Right lobe of liver (tissue), 6 donors: ENCODE measurements around the gene XRN2. TPM values are rescaled to one million over a fixed set of nuclear protein-coding genes. Genes with fewer than 3 reads are reported as not detected.

ENCODE experiments used
- ATAC-seq, 4 donors: fragments of 200-7000 bp; cut with Tn5 transposase; one replicate each; pipeline ENCODE4 v1.9.1; 2020; ENCODE audit warnings: mild to moderate bottlenecking in 4 of 4, moderate library complexity in 4 of 4
- DNase-seq, 3 donors: peaks; one replicate each; pipeline ENCODE4 v3.0.0-alpha.2; 2020
- H3K27ac ChIP-seq, 3 donors: fragments of 200-600 bp; one replicate each; pipeline ENCODE4 v1.8.0; 2022
- H3K27me3 ChIP-seq, 2 donors: fragments of 200-600 bp; one replicate each; pipeline ENCODE4 v1.8.0; 2022
- H3K36me3 ChIP-seq, 4 donors: fragments of 200-600 bp; sonication (generic) in 1 of 4; one replicate each; pipeline versions ENCODE4 v1.5.1 to v1.8.0; 2017 to 2022; ENCODE audit warnings: control low read depth in 1 of 4
- H3K4me1 ChIP-seq, 4 donors: fragments of 200-600 bp; sonication (generic) in 1 of 4; one replicate each; pipeline versions ENCODE4 v1.5.1 to v1.8.0; 2017 to 2022; ENCODE audit warnings: control low read depth in 1 of 4
- H3K4me3 ChIP-seq, 3 donors: fragments of 200-600 bp; one replicate each; pipeline ENCODE4 v1.8.0; 2022
- H3K9me3 ChIP-seq, 4 donors: fragments of 200-600 bp; sonication (generic) in 1 of 4; one replicate each; pipeline versions ENCODE4 v1.5.1 to v1.8.0; 2017 to 2022; ENCODE audit warnings: control low read depth in 1 of 4
- POLR2A ChIP-seq: fragments of 450-650 bp; IDR thresholded peaks from one replicate; pipeline ENCODE4 v1.6.1; 2017; ENCODE audit warnings: antibody characterized with exemption, mild to moderate bottlenecking
- WGBS: methylation state at CpG from one replicate; pipeline ENCODE4 v1.1.6; 2018; ENCODE audit warnings: low coverage, low lambda C conversion rate; ENCODE audit not compliant: insufficient coverage; ENCODE audit errors: missing lambda C conversion rate; 5-methylcytosine and 5-hydroxymethylcytosine counted together
- intact Hi-C, 2 donors: fragments of 100-400 bp; cut with DNase I; formaldehyde crosslinking; loops; one replicate each; pipeline versions ENCODE4 v1.11.2 to v1.14.1; 2022
- long read RNA-seq: library from polyadenylated mRNA; unstranded; transcript quantifications from one replicate; pipeline ENCODE4 v2.0.0, GENCODE V29; 2019
- total RNA-seq, 6 experiments: library from RNA; depleted of rRNA in 2 of 6; stranded (reverse); fragments of >200 nt in 2 of 6; fragmentation: NEBNext Ultra II Directional in 3 of 6; extraction: Animal tissue kit (Norgen Biotek cat#: 25700) in 3 of 6; gene quantifications; one replicate each; pipeline versions ENCODE4 v1.1.0 to v1.2.4, GENCODE V29; 2016 to 2023
- TF ChIP-seq, protein P1 (sequence below), 4 donors: fragments of 200-600 bp in 3 of 4; fragments of 450-650 bp in 1 of 4; IDR thresholded peaks; one replicate each; pipeline versions ENCODE4 v1.5.1 to v1.8.0; 2016 to 2022; ENCODE audit warnings: antibody characterized with exemption in 4 of 4, mild to moderate bottlenecking in 2 of 4
- donor health status: DM: no; HTN: yes; CAD: no.
- donor health status: DM: no; HTN: no; CAD: no.
- donor health status: DM: no; HTN: no; CAD: no.
- donor health status: DM: no; HTN: yes; CAD: no.
- donor health status: DM: no; HTN: yes; CAD: no.

Gene XRN2, protein sequence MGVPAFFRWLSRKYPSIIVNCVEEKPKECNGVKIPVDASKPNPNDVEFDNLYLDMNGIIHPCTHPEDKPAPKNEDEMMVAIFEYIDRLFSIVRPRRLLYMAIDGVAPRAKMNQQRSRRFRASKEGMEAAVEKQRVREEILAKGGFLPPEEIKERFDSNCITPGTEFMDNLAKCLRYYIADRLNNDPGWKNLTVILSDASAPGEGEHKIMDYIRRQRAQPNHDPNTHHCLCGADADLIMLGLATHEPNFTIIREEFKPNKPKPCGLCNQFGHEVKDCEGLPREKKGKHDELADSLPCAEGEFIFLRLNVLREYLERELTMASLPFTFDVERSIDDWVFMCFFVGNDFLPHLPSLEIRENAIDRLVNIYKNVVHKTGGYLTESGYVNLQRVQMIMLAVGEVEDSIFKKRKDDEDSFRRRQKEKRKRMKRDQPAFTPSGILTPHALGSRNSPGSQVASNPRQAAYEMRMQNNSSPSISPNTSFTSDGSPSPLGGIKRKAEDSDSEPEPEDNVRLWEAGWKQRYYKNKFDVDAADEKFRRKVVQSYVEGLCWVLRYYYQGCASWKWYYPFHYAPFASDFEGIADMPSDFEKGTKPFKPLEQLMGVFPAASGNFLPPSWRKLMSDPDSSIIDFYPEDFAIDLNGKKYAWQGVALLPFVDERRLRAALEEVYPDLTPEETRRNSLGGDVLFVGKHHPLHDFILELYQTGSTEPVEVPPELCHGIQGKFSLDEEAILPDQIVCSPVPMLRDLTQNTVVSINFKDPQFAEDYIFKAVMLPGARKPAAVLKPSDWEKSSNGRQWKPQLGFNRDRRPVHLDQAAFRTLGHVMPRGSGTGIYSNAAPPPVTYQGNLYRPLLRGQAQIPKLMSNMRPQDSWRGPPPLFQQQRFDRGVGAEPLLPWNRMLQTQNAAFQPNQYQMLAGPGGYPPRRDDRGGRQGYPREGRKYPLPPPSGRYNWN
- total RNA-seq, result 10 to 100 TPM; 18.2 to 39.5 (median 26.7) TPM
- long read RNA-seq, partial matches to known transcripts, result 7 of 11 reads
- long read RNA-seq, other reads (novel, unspliced or antisense), result 2 of 11 reads

DNA sequence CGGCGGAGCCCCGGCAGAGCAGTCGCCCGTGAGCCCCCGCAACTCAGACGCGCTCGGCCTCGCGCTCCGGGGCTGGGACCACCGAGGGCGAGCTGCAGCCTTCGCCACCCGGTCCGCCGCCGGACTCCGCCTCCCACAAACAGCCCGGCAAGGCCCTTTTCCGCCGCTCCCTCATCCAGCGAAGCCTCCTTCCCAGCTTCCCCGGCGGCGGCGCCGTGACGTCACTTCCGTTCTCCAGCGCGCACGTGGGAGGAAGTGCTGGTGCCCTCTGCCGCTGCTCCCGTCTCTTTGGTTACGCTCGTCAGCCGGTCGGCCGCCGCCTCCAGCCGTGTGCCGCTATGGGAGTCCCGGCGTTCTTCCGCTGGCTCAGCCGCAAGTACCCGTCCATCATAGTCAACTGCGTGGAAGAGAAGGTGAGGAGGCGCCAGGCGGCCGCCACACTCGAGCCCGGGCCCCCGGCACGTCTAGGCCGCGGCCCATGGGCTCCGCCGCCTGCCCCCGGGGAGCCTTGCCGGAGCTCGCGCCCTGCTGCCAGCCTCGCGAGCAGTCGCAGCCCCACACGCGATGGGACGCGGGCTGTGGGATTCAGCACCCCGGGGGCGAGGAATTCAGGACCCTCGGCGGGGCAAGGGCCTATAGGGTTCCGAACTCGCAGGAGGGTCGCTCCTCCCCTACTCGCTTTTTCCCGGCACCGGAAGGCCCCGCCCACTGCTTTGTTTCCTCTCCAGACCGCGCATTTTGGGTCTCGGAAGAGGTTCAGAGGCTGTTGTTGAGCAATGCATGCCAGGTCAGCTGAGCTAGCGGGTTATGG, at the start of gene XRN2:
Gene XRN2, plus strand, starts transcription at position 271 of the 811 bp plus-strand sequence. Its CDS starts 68 bp downstream, at position 339.
- intact Hi-C loops, result no loop called here
- 0% methylated on average over 20 of the region's 87 CpGs for WGBS
- H3K36me3 ChIP-seq, result peaks cover 0 to 2% (median 0%) of the 10 kb centered on the region in 4 donors

DNA sequence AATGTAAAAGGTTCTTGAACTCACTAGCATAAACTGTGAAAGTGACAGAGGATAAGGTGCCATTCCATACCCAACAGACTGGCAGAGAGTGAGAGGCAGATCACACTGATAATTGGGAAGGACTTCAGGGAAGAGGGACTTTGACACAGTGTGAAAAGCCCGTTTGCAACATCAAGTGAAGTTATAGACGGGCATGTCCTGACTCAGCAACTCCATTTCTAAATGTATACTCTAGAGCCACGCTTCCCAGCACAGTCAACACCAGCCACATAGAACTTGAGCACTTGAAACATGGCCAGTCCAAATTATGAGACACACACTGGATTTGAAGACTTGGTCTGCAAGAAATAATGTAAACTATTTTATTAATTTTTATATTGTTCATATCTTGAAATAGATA, 45.9 kb upstream of the XRN2 start:
- intact Hi-C loops, result no loop called here
- H3K4me3 ChIP-seq, result no peak overlapping the region
- DNase-seq (no peak), ATAC-seq (no peak)
- H3K27ac ChIP-seq, result no peak overlapping the region
- H3K4me1 ChIP-seq, result no peaks in the 10 kb centered on the region
- WGBS, result 49% methylated on average over 3 of the region's 3 CpGs
- TF ChIP-seq, protein P1, sequence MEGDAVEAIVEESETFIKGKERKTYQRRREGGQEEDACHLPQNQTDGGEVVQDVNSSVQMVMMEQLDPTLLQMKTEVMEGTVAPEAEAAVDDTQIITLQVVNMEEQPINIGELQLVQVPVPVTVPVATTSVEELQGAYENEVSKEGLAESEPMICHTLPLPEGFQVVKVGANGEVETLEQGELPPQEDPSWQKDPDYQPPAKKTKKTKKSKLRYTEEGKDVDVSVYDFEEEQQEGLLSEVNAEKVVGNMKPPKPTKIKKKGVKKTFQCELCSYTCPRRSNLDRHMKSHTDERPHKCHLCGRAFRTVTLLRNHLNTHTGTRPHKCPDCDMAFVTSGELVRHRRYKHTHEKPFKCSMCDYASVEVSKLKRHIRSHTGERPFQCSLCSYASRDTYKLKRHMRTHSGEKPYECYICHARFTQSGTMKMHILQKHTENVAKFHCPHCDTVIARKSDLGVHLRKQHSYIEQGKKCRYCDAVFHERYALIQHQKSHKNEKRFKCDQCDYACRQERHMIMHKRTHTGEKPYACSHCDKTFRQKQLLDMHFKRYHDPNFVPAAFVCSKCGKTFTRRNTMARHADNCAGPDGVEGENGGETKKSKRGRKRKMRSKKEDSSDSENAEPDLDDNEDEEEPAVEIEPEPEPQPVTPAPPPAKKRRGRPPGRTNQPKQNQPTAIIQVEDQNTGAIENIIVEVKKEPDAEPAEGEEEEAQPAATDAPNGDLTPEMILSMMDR (IDR thresholded peaks at IDR 0.05), result no peak
- no peak for TF ChIP-seq POLR2A
- no peaks in the 10 kb centered on the region for H3K27me3 ChIP-seq
- H3K36me3 ChIP-seq, result no peaks in the 10 kb centered on the region
- no peaks in the 10 kb centered on the region for H3K9me3 ChIP-seq

More for the DNA sequence above, at the start of gene XRN2:
- H3K27me3 ChIP-seq, result no peaks in the 10 kb centered on the region
- H3K9me3 ChIP-seq, result no peaks in the 10 kb centered on the region
- H3K27ac ChIP-seq, result peak within 1 kb of the TSS; percentile 92 to 97 (median 97)
- peaks cover 0 to 9% (median 4%) of the 10 kb centered on the region in 4 donors for H3K4me1 ChIP-seq
- peak; percentile 93 to 94 (median 94) for ATAC-seq
- TF ChIP-seq POLR2A, result peak; percentile 88
- TF ChIP-seq, protein P1 (IDR thresholded peaks at IDR 0.05), result peak in 1 of 4 donors; percentile 16
- peak; percentile 97 for DNase-seq
- peak within 1 kb of the TSS; percentile 98 to 100 (median 98) for H3K4me3 ChIP-seq

DNA sequence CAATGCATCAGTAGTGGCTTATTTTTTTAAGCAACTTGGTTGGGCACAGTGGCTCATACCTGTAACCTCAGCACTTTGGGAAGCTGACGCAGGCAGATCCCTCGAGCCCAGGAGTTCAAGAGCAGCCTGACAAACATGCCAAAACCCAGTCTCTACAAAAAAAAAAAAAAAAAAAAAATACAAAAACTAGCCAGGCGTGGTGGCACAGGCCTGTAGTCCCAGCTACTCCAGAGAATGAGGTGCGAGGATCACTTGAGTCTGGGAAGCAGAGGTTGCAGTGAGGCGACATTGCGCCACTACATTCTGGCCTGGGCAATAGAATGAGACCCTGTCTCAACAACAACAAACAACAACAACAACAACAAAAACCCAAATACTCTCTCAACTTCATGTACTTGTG, 44.7 kb upstream of the XRN2 start:
- intact Hi-C loops, result no loop called here
- no peaks in the 10 kb centered on the region for H3K27me3 ChIP-seq
- WGBS, result 96% methylated on average over 4 of the region's 6 CpGs

More for the DNA sequence above, 44.7 kb upstream of the XRN2 start:
- DNase-seq, result no peak
- ATAC-seq, result no peak
- Histone ChIP-seq H3K9me3 (no peaks in the 10 kb centered on the region), H3K4me1 (no peaks in the 10 kb centered on the region), H3K4me3 (no peak overlapping the region), H3K27ac (no peak overlapping the region), H3K36me3 (no peaks in the 10 kb centered on the region)
- no peak for TF ChIP-seq POLR2A
- TF ChIP-seq, protein P1 (IDR thresholded peaks at IDR 0.05), result no peak
